Ishikawa (cell line): ENCODE measurements around the gene NCF2.

Source experiments
- CEBPB ChIP-seq: IDR thresholded peaks from 2 replicates; pipeline ENCODE4 v1.6.1; 2012
- CREB1 ChIP-seq: IDR thresholded peaks from 2 replicates; pipeline ENCODE4 v1.6.1; 2012; ENCODE audit warnings: low read depth
- EGR1 ChIP-seq: IDR thresholded peaks from 2 replicates; pipeline ENCODE4 v1.6.1; 2012
- EP300 ChIP-seq: IDR thresholded peaks from 2 replicates; pipeline ENCODE4 v1.6.1; 2012; ENCODE audit warnings: borderline replicate concordance
- FOXM1 ChIP-seq: IDR thresholded peaks from 2 replicates; pipeline ENCODE4 v1.6.1; 2012; ENCODE audit warnings: low read depth, borderline replicate concordance
- NFIC ChIP-seq: IDR thresholded peaks from 2 replicates; pipeline ENCODE4 v1.6.1; 2012
- RAD21 ChIP-seq: IDR thresholded peaks from 2 replicates; pipeline ENCODE4 v1.6.1; 2012; ENCODE audit warnings: low read depth
- TAF1 ChIP-seq: IDR thresholded peaks from 2 replicates; pipeline ENCODE4 v1.6.1; 2012; ENCODE audit warnings: low read depth, mild to moderate bottlenecking
- TCF12 ChIP-seq: IDR thresholded peaks from 2 replicates; pipeline ENCODE4 v1.6.1; 2012; ENCODE audit warnings: low read depth
- TEAD4 ChIP-seq: IDR thresholded peaks from 2 replicates; pipeline ENCODE4 v1.6.1; 2012
- YY1 ChIP-seq: IDR thresholded peaks from 2 replicates; pipeline ENCODE4 v1.6.1; 2012; ENCODE audit warnings: low read depth
- ZBTB7A ChIP-seq: IDR thresholded peaks from 2 replicates; pipeline ENCODE4 v1.6.1; 2012; ENCODE audit warnings: low read depth
- TF ChIP-seq, protein P1 (sequence below): IDR thresholded peaks from 2 replicates; pipeline ENCODE4 v1.6.1; 2012
- TF ChIP-seq, protein P2 (sequence below): IDR thresholded peaks from 2 replicates; pipeline ENCODE4 v1.6.1; 2012
- TF ChIP-seq, protein P3 (sequence below): IDR thresholded peaks from 2 replicates; pipeline ENCODE4 v1.6.1; 2012; ENCODE audit warnings: low read depth, mild to moderate bottlenecking

Gene NCF2

DNA sequence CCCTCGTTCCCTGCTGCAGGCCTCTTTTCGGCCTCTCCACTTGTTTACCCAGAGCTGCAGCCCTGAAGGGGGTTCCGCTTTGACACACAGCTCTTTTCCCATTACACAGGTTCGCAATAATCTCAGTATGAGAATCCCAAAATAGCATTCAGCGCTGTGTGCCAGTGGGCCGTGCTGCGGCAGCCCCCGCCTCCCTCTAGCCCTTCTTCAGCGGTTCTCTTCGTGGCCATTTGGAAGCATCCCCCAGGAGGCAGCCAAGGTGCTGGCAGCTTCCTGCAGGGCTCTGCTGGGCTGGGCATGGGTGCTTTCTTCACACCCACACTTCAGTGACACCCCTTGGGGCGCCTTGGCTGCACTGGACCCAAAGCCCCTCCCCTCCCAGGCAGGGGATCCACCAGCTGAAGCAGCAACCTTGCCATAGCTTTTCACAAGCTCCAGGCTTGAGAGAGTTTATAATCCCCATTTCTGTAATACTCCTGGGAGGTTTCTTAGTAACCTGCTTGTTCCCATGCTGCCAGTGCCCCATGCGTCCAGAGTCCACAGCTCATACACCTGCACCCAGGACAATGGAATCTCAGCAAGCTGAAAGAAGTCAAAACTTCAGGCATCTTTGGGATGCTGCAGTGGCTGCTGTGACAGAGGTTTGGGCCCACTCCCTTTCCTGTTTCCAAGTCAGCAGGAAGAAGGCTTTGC is 8.1 kb downstream of the NCF2 start:
- TF ChIP-seq, protein P1, sequence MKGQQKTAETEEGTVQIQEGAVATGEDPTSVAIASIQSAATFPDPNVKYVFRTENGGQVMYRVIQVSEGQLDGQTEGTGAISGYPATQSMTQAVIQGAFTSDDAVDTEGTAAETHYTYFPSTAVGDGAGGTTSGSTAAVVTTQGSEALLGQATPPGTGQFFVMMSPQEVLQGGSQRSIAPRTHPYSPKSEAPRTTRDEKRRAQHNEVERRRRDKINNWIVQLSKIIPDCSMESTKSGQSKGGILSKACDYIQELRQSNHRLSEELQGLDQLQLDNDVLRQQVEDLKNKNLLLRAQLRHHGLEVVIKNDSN: no peak
- TF ChIP-seq FOXM1: no peak
- no peak for TF ChIP-seq TCF12
- TF ChIP-seq ZBTB7A: no peak
- no peak for TF ChIP-seq RAD21

DNA sequence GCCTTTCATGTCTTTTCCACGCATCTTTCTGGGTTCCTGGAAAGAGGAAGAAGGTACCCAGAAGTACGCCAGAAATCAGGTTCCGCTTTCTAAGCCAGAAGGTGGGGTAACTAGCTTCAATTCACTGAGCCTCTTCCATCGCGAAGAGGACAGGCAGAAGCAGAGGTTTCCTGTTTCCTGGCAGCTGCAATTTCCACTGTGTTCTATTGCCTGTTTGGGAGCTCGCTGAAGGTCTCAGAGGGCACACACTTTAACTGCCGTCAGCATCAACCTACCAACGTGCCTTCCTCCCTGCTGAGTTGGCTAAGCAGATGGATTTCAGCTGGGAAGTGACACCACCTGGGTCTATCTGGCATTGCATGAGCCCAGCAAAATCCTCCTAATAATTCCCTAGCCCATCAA is 10.0 kb downstream of the NCF2 start:
- TF ChIP-seq EGR1: no peak
- TF ChIP-seq, protein P2, sequence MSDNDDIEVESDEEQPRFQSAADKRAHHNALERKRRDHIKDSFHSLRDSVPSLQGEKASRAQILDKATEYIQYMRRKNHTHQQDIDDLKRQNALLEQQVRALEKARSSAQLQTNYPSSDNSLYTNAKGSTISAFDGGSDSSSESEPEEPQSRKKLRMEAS: no peak
- TF ChIP-seq FOXM1: no peak
- no peak for TF ChIP-seq TEAD4
- TF ChIP-seq CEBPB: no peak

DNA sequence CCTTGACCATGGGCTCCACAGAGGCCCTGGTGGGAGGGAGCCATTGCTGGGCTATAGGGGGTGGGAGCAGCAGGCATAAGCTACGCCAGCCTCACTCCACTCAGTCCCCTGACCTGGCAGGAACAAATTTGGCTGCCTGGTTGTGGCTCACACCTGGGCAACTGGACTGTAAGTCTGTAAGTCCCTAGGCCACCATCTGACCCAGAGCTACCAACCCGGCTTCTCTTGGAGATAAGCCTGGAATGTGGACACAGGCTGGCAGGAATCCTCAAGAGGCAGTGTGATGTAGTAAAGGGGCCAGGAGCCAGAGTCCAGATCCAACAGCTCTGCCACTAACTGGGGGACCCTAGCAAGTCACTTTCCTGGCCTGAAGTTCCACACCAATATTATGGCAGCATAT is 11.4 kb downstream of the NCF2 start:
- TF ChIP-seq, protein P1: no peak
- TF ChIP-seq EP300 (no peak), ZBTB7A (no peak), EGR1 (no peak), TCF12 (no peak), CREB1 (no peak), FOXM1 (no peak), TEAD4 (no peak), YY1 (no peak), TAF1 (no peak), RAD21 (no peak), CEBPB (no peak), NFIC (no peak)
- TF ChIP-seq, protein P3, sequence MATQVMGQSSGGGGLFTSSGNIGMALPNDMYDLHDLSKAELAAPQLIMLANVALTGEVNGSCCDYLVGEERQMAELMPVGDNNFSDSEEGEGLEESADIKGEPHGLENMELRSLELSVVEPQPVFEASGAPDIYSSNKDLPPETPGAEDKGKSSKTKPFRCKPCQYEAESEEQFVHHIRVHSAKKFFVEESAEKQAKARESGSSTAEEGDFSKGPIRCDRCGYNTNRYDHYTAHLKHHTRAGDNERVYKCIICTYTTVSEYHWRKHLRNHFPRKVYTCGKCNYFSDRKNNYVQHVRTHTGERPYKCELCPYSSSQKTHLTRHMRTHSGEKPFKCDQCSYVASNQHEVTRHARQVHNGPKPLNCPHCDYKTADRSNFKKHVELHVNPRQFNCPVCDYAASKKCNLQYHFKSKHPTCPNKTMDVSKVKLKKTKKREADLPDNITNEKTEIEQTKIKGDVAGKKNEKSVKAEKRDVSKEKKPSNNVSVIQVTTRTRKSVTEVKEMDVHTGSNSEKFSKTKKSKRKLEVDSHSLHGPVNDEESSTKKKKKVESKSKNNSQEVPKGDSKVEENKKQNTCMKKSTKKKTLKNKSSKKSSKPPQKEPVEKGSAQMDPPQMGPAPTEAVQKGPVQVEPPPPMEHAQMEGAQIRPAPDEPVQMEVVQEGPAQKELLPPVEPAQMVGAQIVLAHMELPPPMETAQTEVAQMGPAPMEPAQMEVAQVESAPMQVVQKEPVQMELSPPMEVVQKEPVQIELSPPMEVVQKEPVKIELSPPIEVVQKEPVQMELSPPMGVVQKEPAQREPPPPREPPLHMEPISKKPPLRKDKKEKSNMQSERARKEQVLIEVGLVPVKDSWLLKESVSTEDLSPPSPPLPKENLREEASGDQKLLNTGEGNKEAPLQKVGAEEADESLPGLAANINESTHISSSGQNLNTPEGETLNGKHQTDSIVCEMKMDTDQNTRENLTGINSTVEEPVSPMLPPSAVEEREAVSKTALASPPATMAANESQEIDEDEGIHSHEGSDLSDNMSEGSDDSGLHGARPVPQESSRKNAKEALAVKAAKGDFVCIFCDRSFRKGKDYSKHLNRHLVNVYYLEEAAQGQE: no peak
- TF ChIP-seq, protein P2: no peak

DNA sequence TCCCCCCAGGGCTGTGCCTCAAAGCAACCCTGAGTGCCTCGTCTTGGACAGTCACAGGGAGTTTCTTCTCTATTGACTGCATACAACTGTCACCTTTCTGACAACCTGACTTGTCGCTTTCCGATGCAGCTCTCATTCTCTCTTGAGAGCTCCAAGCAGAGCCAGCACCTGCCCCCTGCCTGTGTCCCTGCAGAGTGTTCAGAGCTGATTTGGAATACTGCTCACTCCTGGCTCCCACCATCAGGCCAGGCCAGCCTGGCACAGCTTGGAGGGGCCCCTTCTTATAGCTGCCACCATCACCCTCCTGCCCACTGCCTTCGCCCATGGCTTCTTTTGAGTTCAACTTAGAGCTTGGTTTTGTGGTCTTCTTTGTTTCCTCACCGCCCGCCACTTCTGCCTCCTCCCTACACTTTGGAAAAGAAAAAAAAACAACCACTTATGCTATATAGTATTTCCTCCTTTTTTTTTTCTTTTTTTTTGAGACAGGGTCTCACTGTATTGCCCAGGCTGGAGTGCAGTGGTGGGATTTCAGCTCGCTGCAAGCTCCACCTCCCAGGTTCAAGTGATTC is 12.3 kb downstream of the NCF2 start:
- TF ChIP-seq FOXM1 (no peak), ZBTB7A (no peak), YY1 (no peak), EGR1 (no peak), NFIC (no peak)
- TF ChIP-seq, protein P3: no peak
- TF ChIP-seq, protein P2: no peak

DNA sequence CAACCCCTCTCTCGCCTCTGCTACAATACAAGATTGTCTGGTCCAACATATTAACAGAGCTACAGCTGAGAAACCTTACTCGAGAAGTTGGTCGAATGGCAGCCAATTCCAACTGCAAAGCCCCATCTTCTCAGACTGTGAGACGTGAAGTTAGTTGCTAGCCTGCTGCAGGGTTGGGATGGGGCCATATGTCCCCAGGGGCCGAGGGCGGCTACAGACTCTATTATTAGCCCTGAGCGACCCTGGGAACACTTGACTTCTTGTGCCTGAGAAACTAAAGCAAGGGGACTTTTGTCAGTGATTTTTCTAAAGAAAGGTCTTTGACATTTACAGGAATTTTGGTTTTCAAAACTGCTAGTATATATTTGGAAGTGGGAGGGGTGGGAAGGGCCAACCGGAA is 13.7 kb downstream of the NCF2 start:
- TF ChIP-seq, protein P2: no peak
- TF ChIP-seq ZBTB7A: no peak
- no peak for TF ChIP-seq TAF1
- no peak for TF ChIP-seq EGR1
- no peak for TF ChIP-seq YY1
- TF ChIP-seq FOXM1: no peak
- no peak for TF ChIP-seq TCF12
- TF ChIP-seq EP300: no peak
- TF ChIP-seq, protein P1: no peak
- TF ChIP-seq, protein P3: no peak
- no peak for TF ChIP-seq RAD21
- TF ChIP-seq CEBPB: no peak
- no peak for TF ChIP-seq NFIC
- TF ChIP-seq TEAD4: no peak
- no peak for TF ChIP-seq CREB1
